BJ (cell line): Measurements from ENCODE around the gene KCNJ15. TPM values are rescaled to one million over a fixed set of nuclear protein-coding genes. Genes with fewer than 3 reads are reported as not detected.

Experiments
- CTCF ChIA-PET: fragments of 350-600 bp; formaldehyde crosslinking; extraction: SDS; loops from one replicate; lab custom pipeline; 2021; ENCODE audit warnings: antibody characterized with exemption, inconsistent platforms; lab: Yijun Ruan, JAX
- POLR2A ChIA-PET: fragments of 300-600 bp; sonication (Branson Sonifier 250); formaldehyde crosslinking; extraction: SDS; loops from one replicate; lab custom pipeline; 2021; ENCODE audit warnings: antibody characterized with exemption; lab: Charles Lee
- DNase-seq: peaks from one replicate; pipeline ENCODE4 v3.0.0-alpha.2; 2011; ENCODE audit warnings: low read depth
- H3K27me3 ChIP-seq: 2 replicates; pipeline ENCODE4 v1.6.0; 2011; ENCODE audit warnings: low read length; ENCODE audit not compliant: control insufficient read depth, insufficient read depth
- H3K36me3 ChIP-seq: 2 replicates; pipeline ENCODE4 v1.5.1; 2011; ENCODE audit warnings: low read length; ENCODE audit not compliant: control insufficient read depth, insufficient read depth
- H3K4me3 ChIP-seq: 2 replicates; pipeline ENCODE4 v1.5.1; 2011; ENCODE audit warnings: low read depth, mild to moderate bottlenecking, control low read depth, low read length
- polyA plus RNA-seq: library from polyadenylated mRNA; depleted of rRNA; stranded (reverse); fragments of >200 nt; gene quantifications from 2 replicates; pipeline ENCODE4 v1.2.3, GENCODE V29; 2011
- TF ChIP-seq, protein P1 (sequence below): IDR thresholded peaks from 2 replicates; pipeline ENCODE4 v1.5.1; 2011; ENCODE audit warnings: low read depth, mild to moderate bottlenecking, control low read depth, inconsistent platforms, low read length, moderate library complexity; ENCODE audit not compliant: insufficient read depth

Gene KCNJ15
- polyA plus RNA-seq, 1 experiment: 0.02 TPM

DNA sequence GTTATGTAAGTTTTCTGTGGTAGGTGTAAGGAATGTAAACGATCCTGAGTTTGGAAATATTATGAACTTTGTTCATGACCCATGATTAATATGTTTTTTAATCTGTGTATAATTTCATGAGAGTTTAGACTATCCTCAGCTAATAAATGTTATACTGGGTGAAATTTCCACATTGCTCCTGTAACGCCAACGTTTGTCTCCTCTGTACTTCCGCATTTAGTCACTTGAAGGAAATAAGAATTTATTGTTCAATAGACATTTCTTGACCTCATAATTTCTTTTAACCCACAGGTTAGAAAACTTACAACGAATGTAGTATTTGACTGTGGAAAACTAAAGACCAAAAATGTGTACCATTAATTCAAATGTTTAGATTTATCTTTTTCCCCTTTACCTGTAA is 876 bp downstream of the KCNJ15 start:
- no peak overlapping the region for H3K4me3 ChIP-seq
- POLR2A ChIA-PET: interaction anchor here (0.6 kb wide), 1 partner anchor 31 kb away, joined by 5 read pairs; no protein-coding TSS in a partner anchor
- peaks cover 1% of the 10 kb centered on the region for H3K27me3 ChIP-seq
- no peaks in the 10 kb centered on the region for H3K36me3 ChIP-seq
- TF ChIP-seq, protein P1, sequence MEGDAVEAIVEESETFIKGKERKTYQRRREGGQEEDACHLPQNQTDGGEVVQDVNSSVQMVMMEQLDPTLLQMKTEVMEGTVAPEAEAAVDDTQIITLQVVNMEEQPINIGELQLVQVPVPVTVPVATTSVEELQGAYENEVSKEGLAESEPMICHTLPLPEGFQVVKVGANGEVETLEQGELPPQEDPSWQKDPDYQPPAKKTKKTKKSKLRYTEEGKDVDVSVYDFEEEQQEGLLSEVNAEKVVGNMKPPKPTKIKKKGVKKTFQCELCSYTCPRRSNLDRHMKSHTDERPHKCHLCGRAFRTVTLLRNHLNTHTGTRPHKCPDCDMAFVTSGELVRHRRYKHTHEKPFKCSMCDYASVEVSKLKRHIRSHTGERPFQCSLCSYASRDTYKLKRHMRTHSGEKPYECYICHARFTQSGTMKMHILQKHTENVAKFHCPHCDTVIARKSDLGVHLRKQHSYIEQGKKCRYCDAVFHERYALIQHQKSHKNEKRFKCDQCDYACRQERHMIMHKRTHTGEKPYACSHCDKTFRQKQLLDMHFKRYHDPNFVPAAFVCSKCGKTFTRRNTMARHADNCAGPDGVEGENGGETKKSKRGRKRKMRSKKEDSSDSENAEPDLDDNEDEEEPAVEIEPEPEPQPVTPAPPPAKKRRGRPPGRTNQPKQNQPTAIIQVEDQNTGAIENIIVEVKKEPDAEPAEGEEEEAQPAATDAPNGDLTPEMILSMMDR: no peak
- no peak for DNase-seq
- CTCF ChIA-PET: no interaction called here

DNA sequence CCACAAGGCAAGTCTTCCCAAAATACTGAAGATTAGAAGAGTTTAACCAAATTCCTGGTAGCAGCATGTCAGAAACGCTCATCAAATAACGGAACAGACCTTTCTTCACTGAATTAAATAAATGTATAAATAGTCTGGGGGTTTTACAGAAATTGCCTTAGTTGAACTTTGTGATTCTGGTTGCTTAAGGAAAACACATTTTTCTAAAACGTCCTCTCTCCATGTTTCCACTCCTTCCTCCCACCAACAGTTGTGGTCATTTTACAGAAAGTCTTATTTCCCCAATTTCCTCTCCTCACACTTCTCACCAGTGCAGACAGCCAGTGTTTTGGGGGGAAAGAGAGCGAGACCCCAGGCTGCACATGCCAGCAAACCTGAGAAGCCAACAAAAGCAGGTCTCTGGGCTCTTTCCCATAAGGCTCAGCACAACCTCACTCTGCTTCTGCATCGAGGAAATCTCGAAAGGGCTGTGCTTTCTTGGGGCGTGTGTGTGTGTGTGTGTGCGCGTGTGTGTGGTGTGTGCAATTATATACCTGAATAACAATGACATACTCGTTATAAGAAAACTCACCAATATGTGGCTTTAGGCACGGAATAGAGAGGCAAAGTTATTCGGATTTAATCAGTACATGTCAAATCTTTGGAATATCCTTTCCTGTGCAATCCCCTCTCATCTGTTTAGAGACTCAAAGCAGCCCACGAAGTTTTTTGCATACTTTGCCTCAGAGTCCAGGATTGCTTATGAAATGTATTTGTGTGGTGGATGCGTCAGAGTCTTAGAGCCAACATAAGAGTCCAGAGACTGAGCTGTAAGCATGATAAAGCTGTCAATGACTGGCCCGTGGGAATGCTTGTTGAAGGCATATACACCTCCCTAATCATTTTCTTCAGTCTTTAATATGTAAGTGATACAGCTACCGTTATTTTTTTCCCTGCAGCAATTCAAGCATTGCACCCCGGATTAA is 2.0 kb downstream of the KCNJ15 start:
- H3K4me3 ChIP-seq: no peak overlapping the region
- DNase-seq: no peak
- no peaks in the 10 kb centered on the region for H3K36me3 ChIP-seq
- CTCF ChIA-PET: no interaction called here
- POLR2A ChIA-PET: no interaction called here
- TF ChIP-seq, protein P1: no peak
- peaks cover 1% of the 10 kb centered on the region for H3K27me3 ChIP-seq

DNA sequence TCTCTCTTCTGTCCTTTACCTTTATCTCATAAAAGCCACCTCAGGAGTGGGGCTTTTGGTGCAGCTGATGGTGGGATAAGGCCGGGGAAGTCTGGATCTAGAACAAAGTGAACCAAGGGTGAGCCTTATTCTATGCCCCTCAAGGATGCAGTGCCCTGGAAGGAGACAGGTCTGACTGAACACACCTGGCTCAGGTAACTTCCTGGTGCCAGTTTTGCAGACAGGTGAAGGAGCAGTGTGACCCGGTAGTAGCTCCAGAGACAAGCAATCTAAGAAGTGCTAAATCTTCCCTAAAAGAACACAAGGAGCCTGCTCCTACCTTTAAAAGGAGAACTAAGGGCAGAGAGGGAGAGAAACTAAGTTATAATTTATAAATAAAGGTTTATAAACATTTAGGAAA is 2.9 kb downstream of the KCNJ15 start:
- CTCF ChIA-PET: no interaction called here
- POLR2A ChIA-PET: no interaction called here
- DNase-seq: no peak
- H3K27me3 ChIP-seq: peaks cover 1% of the 10 kb centered on the region
- TF ChIP-seq, protein P1: no peak
- no peaks in the 10 kb centered on the region for H3K36me3 ChIP-seq
- no peak overlapping the region for H3K4me3 ChIP-seq

DNA sequence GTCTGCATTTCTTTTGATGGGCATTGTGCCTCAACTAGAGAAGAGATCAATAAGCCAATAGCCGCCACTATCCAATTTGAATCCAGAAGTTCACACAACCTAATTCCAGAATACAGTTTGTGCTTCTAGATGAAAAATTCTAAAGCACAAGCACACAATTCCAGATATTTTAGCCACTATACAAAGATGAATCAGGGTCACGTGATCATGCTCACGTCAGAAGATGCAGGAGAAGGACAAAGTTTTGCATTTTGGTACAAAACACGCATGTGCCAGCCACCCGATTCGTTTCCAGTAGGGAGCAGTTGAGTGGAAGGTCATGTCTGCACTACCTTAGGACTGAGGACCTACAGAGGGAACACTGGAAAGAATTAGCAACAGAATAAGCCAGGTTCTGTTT is 3.6 kb downstream of the KCNJ15 start:
- ChIA-PET POLR2A (no interaction called here), CTCF (no interaction called here)
- no peak for DNase-seq
- H3K27me3 ChIP-seq: peaks cover 1% of the 10 kb centered on the region
- no peak overlapping the region for H3K4me3 ChIP-seq
- no peaks in the 10 kb centered on the region for H3K36me3 ChIP-seq
- TF ChIP-seq, protein P1: no peak

DNA sequence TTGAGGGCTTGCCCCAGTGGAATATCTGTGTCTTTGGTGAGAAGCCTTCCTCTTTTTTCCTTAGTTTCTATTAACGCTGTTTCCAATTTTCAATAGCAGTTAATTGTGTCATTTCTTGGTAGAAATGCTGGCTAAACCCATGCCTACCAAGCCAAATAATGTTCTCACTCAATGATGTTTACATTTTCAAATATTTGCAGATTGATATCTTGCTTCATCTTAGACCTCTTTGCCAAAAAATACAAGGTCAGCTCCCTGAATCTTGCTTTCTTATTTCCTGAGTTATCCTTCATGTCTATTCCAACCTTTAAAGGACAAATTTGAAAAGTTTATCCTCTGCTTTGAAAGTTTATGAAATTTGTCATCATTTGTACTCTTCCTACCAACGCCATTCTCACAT is 5.1 kb downstream of the KCNJ15 start:
- POLR2A ChIA-PET: interaction anchor here (0.8 kb wide), 1 partner anchor 90 kb away, joined by 10 read pairs; no protein-coding TSS in a partner anchor
- no peak for DNase-seq
- H3K4me3 ChIP-seq: no peak overlapping the region
- H3K27me3 ChIP-seq: no peaks in the 10 kb centered on the region; the same call in 1 of the 2 replicates
- H3K36me3 ChIP-seq: no peaks in the 10 kb centered on the region
- CTCF ChIA-PET: interaction anchor here (1.0 kb wide), 1 partner anchor 17 kb away, joined by 3 read pairs; no protein-coding TSS in a partner anchor
- TF ChIP-seq, protein P1: no peak
